ENCODE data around the gene TEN1. TPM values are rescaled to one million over a fixed set of nuclear protein-coding genes. Genes with fewer than 3 reads are reported as not detected.

Gene TEN1
- total and polyA plus RNA-seq, 7 experiments from 2014 or later = 12.8 to 20.1 (median 13.8) TPM

- Histone ChIP-seq H3K36me3 (ENCODE audit: control insufficient read depth in 2 of 3, insufficient read depth in 3 of 3, low read length in 3 of 3) (no peaks in the 10 kb centered on the region), H3K9me3 (ENCODE audit: control insufficient read depth in 2 of 3, low read length in 3 of 3) (no peaks in the 10 kb centered on the region), H3K4me3 (ENCODE audit: low read length) (no peak overlapping the region), H3K4me1 (ENCODE audit: control insufficient read depth in 2 of 2, insufficient read depth in 2 of 2, low read length in 2 of 2) (peaks cover 3 to 5% of the 10 kb centered on the region in 2 donors), H3K27me3 (ENCODE audit: control insufficient read depth in 2 of 2, insufficient read depth in 2 of 2, low read length in 2 of 2) (no peaks in the 10 kb centered on the region), H3K27ac (ENCODE audit: low read depth, low read length) (no peak overlapping the region)
- Mint-ChIP-seq H3K4me1 (peaks cover 2 to 17% (median 10%) of the 10 kb centered on the region in 7 donors), H3K27ac (no peak overlapping the region), H3K27me3 (peaks cover 0 to 3% (median 0%) of the 10 kb centered on the region in 5 donors), H3K9me3 (peaks cover 0 to 1% (median 0%) of the 10 kb centered on the region in 11 donors), H3K4me3 (no peak overlapping the region), H3K36me3 (no peaks in the 10 kb centered on the region)
- DNase-seq = no peak
- ChIA-PET POLR2A (no interaction called here), CTCF (interaction anchor here (0.6 to 1.4 kb wide), 5 partner anchors 12 to 37 kb away, joined by 3 to 4 read pairs (median 4); partner anchors contain the start of gene CDK3)
- ATAC-seq = no peak
- intact Hi-C loops (cut with micrococcal nuclease) = no loop called here
These were observed 39.8 kb downstream of the TEN1 start for GRCh38 chr17:76018801-76019200.

- POLR2A ChIA-PET = interaction anchor here (2.1 kb wide), 1 partner anchor 9 kb away, joined by 10 read pairs; no protein-coding TSS in a partner anchor
- no peaks in the 10 kb centered on the region for H3K4me1 ChIP-seq (ENCODE audit: control insufficient read depth in 2 of 2, insufficient read depth in 2 of 2, low read length in 2 of 2)
- peak overlapping the region in 6 of 9 donors; percentile 29 to 68 (median 46) for H3K27ac Mint-ChIP-seq
These were observed 40.9 kb downstream of the TEN1 start for GRCh38 chr17:76019833-76020467.

GRCh38 chr17:76022285-76022684 is 43.2 kb downstream of the TEN1 start:
- ChIA-PET POLR2A (no interaction called here), CTCF (no interaction called here)
- Mint-ChIP-seq H3K9me3 (peaks cover 0 to 1% (median 0%) of the 10 kb centered on the region in 11 donors), H3K4me1 (peaks cover 0 to 6% (median 4%) of the 10 kb centered on the region in 7 donors), H3K27ac (peak overlapping the region in 2 of 9 donors; percentile 58 to 73), H3K4me3 (no peak overlapping the region), H3K36me3 (no peaks in the 10 kb centered on the region), H3K27me3 (peaks cover 0 to 3% (median 0%) of the 10 kb centered on the region in 5 donors)
- Histone ChIP-seq H3K27ac (ENCODE audit: low read depth, low read length) (no peak overlapping the region), H3K9me3 (ENCODE audit: control insufficient read depth in 2 of 3, low read length in 3 of 3) (no peaks in the 10 kb centered on the region), H3K27me3 (ENCODE audit: control insufficient read depth in 2 of 2, insufficient read depth in 2 of 2, low read length in 2 of 2) (no peaks in the 10 kb centered on the region), H3K36me3 (ENCODE audit: control insufficient read depth in 2 of 3, insufficient read depth in 3 of 3, low read length in 3 of 3) (no peaks in the 10 kb centered on the region), H3K4me1 (ENCODE audit: control insufficient read depth in 2 of 2, insufficient read depth in 2 of 2, low read length in 2 of 2) (no peaks in the 10 kb centered on the region), H3K4me3 (ENCODE audit: low read length) (no peak overlapping the region)
- DNase-seq = no peak
- ATAC-seq = no peak
- intact Hi-C loops (cut with micrococcal nuclease) = no loop called here

More at GRCh38 chr17:76019833-76020467, 40.9 kb downstream of the TEN1 start:
- no peak overlapping the region for H3K27ac ChIP-seq (ENCODE audit: low read depth, low read length)
- intact Hi-C loops (cut with micrococcal nuclease) = no loop called here
- Mint-ChIP-seq H3K36me3 (no peaks in the 10 kb centered on the region), H3K4me3 (no peak overlapping the region), H3K9me3 (peaks cover 0 to 1% (median 0%) of the 10 kb centered on the region in 11 donors), H3K4me1 (peaks cover 0 to 11% (median 4%) of the 10 kb centered on the region in 7 donors), H3K27me3 (peaks cover 0 to 3% (median 0%) of the 10 kb centered on the region in 5 donors)
- H3K36me3 ChIP-seq (ENCODE audit: control insufficient read depth in 2 of 3, insufficient read depth in 3 of 3, low read length in 3 of 3) = no peaks in the 10 kb centered on the region
- CTCF ChIA-PET = interaction anchor here (0.6 to 2.2 kb wide), 7 partner anchors 10 to 378 kb away, joined by 3 to 7 read pairs (median 4); partner anchors contain the start of gene CDK3
- H3K4me3 ChIP-seq (ENCODE audit: low read length) = no peak overlapping the region
- DNase-seq = no peak
- no peaks in the 10 kb centered on the region for H3K27me3 ChIP-seq (ENCODE audit: control insufficient read depth in 2 of 2, insufficient read depth in 2 of 2, low read length in 2 of 2)
- no peaks in the 10 kb centered on the region for H3K9me3 ChIP-seq (ENCODE audit: control insufficient read depth in 2 of 3, low read length in 3 of 3)
- ATAC-seq = no peak

- H3K9me3 Mint-ChIP-seq = peaks cover 0 to 1% (median 0%) of the 10 kb centered on the region in 11 donors
- intact Hi-C loops (cut with micrococcal nuclease) = no loop called here
- H3K4me3 Mint-ChIP-seq = no peak overlapping the region
- no peaks in the 10 kb centered on the region for H3K36me3 Mint-ChIP-seq
- Histone ChIP-seq H3K4me1 (ENCODE audit: control insufficient read depth in 2 of 2, insufficient read depth in 2 of 2, low read length in 2 of 2) (peaks cover 0 to under 1% of the 10 kb centered on the region in 2 donors), H3K27me3 (ENCODE audit: control insufficient read depth in 2 of 2, insufficient read depth in 2 of 2, low read length in 2 of 2) (no peaks in the 10 kb centered on the region), H3K27ac (ENCODE audit: low read depth, low read length) (no peak overlapping the region), H3K4me3 (ENCODE audit: low read length) (no peak overlapping the region), H3K36me3 (ENCODE audit: control insufficient read depth in 2 of 3, insufficient read depth in 3 of 3, low read length in 3 of 3) (no peaks in the 10 kb centered on the region), H3K9me3 (ENCODE audit: control insufficient read depth in 2 of 3, low read length in 3 of 3) (no peaks in the 10 kb centered on the region)
- H3K27ac Mint-ChIP-seq = peak overlapping the region in 6 of 9 donors; percentile 25 to 84 (median 72)
- CTCF ChIA-PET = no interaction called here
- peaks cover 0 to 12% (median 6%) of the 10 kb centered on the region in 7 donors for H3K4me1 Mint-ChIP-seq
- DNase-seq = no peak
- no peak for ATAC-seq
- H3K27me3 Mint-ChIP-seq = peaks cover 0 to 3% (median 0%) of the 10 kb centered on the region in 5 donors
- POLR2A ChIA-PET = no interaction called here
These were observed 44.2 kb downstream of the TEN1 start for GRCh38 chr17:76022973-76023899.

GRCh38 chr17:76023900-76024237 is 44.8 kb downstream of the TEN1 start:
- Mint-ChIP-seq H3K36me3 (no peaks in the 10 kb centered on the region), H3K9me3 (no peaks in the 10 kb centered on the region), H3K4me1 (peaks cover 0 to 18% (median 10%) of the 10 kb centered on the region in 7 donors), H3K27ac (no peak overlapping the region), H3K4me3 (no peak overlapping the region), H3K27me3 (peaks cover 0 to 3% (median 0%) of the 10 kb centered on the region in 5 donors)
- Histone ChIP-seq H3K4me3 (ENCODE audit: low read length) (no peak overlapping the region), H3K27me3 (ENCODE audit: control insufficient read depth in 2 of 2, insufficient read depth in 2 of 2, low read length in 2 of 2) (no peaks in the 10 kb centered on the region), H3K4me1 (ENCODE audit: control insufficient read depth in 2 of 2, insufficient read depth in 2 of 2, low read length in 2 of 2) (peaks cover 0 to 7% of the 10 kb centered on the region in 2 donors), H3K27ac (ENCODE audit: low read depth, low read length) (no peak overlapping the region), H3K36me3 (ENCODE audit: control insufficient read depth in 2 of 3, insufficient read depth in 3 of 3, low read length in 3 of 3) (no peaks in the 10 kb centered on the region), H3K9me3 (ENCODE audit: control insufficient read depth in 2 of 3, low read length in 3 of 3) (no peaks in the 10 kb centered on the region)
- CTCF ChIA-PET = no interaction called here
- DNase-seq (no peak), ATAC-seq (no peak)
- POLR2A ChIA-PET = no interaction called here
- intact Hi-C loops (cut with micrococcal nuclease) = no loop called here

- Histone ChIP-seq H3K27ac (ENCODE audit: low read depth, low read length) (no peak overlapping the region), H3K4me3 (ENCODE audit: low read length) (no peak overlapping the region), H3K4me1 (ENCODE audit: control insufficient read depth in 2 of 2, insufficient read depth in 2 of 2, low read length in 2 of 2) (peaks cover 2 to 12% of the 10 kb centered on the region in 2 donors), H3K27me3 (ENCODE audit: control insufficient read depth in 2 of 2, insufficient read depth in 2 of 2, low read length in 2 of 2) (no peaks in the 10 kb centered on the region), H3K36me3 (ENCODE audit: control insufficient read depth in 2 of 3, insufficient read depth in 3 of 3, low read length in 3 of 3) (no peaks in the 10 kb centered on the region), H3K9me3 (ENCODE audit: control insufficient read depth in 2 of 3, low read length in 3 of 3) (no peaks in the 10 kb centered on the region)
- H3K36me3 Mint-ChIP-seq = no peaks in the 10 kb centered on the region
- H3K4me3 Mint-ChIP-seq = no peak overlapping the region
- peak overlapping the region in 3 of 9 donors; percentile 36 to 64 (median 51) for H3K27ac Mint-ChIP-seq
- no peak for ATAC-seq
- H3K9me3 Mint-ChIP-seq = no peaks in the 10 kb centered on the region
- POLR2A ChIA-PET = no interaction called here
- H3K4me1 Mint-ChIP-seq = peaks cover 3 to 23% (median 15%) of the 10 kb centered on the region in 7 donors
- CTCF ChIA-PET = no interaction called here
- intact Hi-C loops (cut with micrococcal nuclease) = no loop called here
- DNase-seq = no peak
- H3K27me3 Mint-ChIP-seq = peaks cover 0 to 3% (median 0%) of the 10 kb centered on the region in 5 donors
These were observed 45.3 kb downstream of the TEN1 start for GRCh38 chr17:76024353-76024752.

Data from naive thymus-derived CD4-positive, alpha-beta T cell (primary cell).